HG03378 (cell line): Measurements from ENCODE around the gene FBXW4.
"Not testable (repeated sequence)": the region's sequence is repeated elsewhere in the genome, so short reads cannot be mapped to it uniquely, and the experiment has no call there.

Experiments used
- ATAC-seq: cut with Tn5 transposase; IDR thresholded peaks from one replicate; pipeline ENCODE4 v1.9.1; 2021; ENCODE audit warnings: mild to moderate bottlenecking, moderate library complexity; ENCODE audit not compliant: unreplicated experiment

FBXW4 gene

GRCh38 chr10:101618871-101619270, 76.1 kb downstream of the FBXW4 start:
- no peak for ATAC-seq

DNA sequence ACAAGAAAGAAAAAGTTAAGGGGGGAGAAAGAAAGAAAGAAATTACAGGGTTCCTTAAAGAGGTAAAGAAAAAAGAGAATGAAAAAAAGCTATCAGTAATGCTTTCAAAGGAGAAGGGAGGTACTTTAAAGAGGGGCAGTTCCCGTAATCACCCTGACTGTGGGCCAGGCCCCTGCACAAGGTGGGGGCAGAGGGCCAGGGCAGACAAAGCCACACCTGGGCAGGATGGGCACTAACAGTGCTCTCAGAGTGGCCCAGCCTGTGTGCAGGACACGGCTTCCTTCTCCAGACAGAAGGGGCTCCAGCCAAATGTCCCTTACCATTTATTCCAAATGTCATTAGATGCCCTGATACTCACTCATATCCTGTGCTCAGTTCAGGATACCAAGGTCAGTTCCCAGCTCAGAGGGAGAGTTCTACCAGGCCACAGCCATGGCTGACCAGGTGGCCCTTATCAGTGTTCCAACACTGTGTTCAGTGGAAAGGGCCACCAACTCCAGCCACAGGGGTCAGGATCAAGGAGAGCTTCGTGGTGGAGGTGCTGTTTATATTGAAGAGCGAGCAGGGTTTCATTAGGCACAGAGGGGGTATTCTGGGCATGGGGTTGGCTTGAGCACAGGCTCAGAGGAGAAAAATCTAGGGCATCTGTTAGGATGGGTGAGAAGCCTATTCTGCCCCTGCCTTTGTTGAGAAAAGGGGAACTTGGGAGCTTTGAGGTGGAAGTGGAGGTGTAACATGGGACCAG, 77.0 kb downstream of the FBXW4 start:
- ATAC-seq: no peak

DNA sequence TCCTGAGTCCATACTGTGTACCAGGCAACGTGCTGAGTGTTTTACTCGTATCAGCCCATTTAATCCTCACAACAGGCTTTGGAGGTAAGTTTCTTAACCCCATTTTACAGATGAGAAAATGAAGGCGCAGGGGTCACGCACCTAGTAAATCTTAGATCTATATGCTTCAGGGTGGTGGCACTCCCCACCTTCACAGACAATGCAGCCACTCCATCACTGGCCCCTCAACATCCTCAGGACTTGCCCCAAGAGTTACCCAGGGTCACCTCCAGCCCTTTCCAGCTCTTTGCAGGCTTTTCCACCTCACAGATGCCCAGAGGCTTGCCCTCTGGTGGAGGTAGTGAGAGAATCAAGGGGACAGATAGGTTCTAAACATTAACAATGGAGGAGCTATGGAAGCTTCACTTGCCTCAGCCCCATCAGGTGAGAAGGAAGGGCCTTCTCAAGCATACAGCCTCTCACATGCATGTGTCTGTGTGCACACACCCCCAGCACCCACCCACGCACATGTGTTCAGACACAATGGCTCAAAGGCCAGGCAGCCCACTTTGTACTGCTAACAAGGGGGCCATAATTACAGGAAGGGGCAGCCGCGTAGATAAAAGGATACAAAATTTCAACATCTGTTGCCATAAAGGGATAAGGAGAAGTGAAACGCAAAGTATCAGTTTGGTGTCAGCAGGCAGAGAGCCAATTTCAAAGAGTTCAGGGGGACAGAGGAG, 77.7 kb downstream of the FBXW4 start:
- ATAC-seq: no peak

- ATAC-seq: no peak
These were observed 78.4 kb downstream of the FBXW4 start for GRCh38 chr10:101616415-101617101.

DNA sequence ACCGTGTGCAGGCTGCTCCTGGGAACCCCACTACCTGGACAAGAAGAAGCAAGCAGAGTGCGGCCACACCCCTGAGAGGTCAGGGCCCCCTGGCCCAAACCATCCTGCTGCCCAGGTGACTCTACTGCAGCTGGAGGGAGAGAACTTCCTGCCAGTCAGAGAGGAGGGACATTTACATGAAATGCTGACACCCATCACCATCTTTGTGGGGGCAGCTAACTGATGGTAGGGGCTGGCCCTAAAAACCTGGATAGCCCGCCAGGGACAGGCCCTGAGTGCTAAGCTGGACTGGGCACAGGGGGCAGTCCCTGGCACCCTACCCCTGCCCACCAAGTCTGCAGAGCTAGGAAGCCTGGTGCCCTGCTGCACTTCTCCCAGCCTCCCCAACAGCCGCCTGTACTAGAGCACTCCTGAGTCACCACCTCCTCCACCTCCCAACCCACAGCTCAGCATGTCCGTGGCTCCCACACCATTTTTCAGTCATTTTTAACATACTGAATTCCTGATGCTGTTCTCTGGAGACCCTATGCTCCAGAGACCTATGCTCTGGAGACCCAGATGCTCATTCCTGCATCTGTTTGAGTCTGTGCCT, 79.3 kb downstream of the FBXW4 start:
- no peak for ATAC-seq

- no peak for ATAC-seq
These were observed 80.1 kb downstream of the FBXW4 start for GRCh38 chr10:101614663-101615524.

DNA sequence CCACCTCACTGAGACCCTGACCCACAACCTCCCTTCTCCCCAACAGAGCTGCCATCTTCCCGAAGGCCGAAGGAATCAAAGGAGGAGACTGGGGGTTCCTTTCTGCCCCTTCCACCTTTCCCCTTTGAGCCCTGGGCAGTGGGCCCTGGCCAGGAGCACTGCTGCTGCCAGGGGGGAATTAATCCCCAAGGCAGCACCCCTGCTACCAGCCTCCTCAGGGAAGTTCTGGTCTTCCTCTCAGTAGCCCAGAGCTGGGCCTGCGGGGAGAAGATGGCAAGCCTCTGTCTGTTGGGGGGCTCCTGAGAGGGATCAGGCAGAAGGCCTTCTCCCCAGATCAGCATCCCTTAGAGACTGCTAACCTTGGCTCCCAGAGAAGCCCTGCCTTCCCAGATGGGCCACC, 81.3 kb downstream of the FBXW4 start:
- ATAC-seq: no peak

DNA sequence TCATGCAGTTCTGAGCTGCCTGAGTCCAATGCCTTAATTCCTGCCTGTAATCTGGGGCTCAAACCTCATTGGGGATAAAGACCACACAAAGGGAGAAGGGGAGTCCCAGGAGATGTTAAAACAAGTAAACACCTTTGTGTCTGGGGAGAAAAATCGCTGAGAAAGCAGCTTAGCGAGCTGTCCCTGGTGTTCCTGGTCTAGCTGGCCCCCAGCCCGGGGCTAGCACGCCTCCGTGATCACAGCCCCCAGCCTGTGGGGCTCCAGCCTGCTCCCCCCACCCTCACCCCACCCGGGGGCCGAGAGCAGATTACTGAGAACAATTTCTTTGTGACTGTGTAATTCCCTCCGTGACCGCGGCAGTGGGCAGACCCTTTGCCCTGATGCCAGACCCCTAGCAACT, 82.1 kb downstream of the FBXW4 start:
- no peak for ATAC-seq

DNA sequence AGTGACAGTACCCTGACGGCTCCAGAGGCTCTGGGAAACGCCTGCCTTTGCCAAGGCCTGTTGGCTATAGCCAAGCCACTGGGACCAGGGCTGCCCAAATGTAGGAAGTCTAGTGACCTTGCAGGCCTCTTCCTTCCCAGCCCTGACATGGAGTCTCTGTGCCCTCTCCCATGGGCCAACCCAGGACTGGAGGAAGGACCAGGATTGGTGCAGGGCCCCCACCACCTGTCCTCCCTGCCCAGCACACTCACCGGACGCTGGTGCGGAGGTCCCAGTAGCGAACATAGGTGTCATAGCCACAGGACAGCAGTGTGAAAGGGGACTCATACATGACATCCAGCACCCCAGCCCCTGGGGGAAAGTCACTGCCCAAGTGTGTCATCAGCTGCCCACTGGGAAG, 82.9 kb downstream of the FBXW4 start:
- no peak for ATAC-seq

GRCh38 chr10:101611096-101611905, 83.7 kb downstream of the FBXW4 start:
- no peak for ATAC-seq

GRCh38 chr10:101609481-101609880, 85.5 kb downstream of the FBXW4 start:
- ATAC-seq: no peak

GRCh38 chr10:101607124-101607523, 87.8 kb downstream of the FBXW4 start:
- no peak for ATAC-seq

- peak; percentile 63 for ATAC-seq
These were observed 92.1 kb downstream of the FBXW4 start for GRCh38 chr10:101602761-101603398.

DNA sequence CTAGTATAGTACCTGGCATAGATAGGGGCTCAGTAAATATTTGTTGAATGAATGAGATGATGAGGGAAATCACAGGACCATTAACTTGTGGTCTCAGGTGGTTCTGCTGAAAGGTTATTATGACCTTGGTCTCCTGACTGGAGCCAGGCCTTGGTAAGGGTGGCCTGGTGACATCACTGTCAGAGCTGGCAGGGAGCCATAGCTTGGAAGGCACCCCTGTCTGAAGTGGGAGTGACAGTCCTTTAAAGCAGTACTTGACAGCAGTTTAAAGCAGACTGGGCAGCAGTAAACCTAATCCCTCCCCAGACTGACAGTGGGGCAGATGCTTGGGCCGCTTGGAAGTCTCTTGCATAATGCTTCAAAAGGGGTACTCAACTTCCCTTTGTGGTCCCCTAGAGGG, 93.4 kb downstream of the FBXW4 start:
- ATAC-seq: no peak

DNA sequence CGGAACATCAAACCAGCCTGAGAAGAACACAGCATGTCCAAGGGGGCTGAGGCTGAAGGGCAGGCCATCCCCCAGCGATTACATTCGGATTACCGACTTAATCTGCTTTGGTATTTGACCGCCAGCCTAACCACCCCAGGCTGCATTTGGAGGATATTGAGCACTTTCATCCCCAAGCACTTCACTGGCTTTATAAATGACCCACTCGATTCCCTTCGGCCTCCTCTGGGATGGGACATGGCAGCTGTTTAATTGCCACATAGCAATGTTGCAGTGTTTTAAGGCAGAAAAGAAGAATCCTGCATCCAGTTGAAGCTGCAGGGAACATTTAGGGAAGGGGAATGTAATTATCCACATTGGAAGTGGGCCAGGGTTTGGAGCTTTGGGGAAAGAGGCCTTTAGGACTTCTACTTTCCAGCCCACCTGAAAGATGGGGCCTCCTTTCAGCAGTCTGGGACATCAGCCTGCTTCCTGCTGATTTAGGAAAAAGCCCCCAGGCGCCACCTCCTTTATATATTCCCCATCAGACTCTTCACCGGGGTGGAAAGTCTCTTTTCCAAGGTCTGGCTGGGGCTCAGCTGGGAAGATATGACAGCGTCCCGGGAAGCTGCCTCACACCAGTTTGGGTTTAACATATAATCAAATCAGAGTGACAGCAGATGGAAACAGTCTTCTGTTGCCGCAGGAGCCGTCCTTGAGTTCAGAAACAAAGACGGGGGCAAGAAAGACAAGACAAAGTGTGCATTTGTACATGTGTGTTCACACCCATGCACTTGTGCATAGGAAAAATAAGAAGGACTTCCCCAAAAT, 97.7 kb downstream of the FBXW4 start:
- ATAC-seq: no peak

- ATAC-seq: no peak
These were observed 99.2 kb downstream of the FBXW4 start for GRCh38 chr10:101595591-101596433.

GRCh38 chr10:101593331-101593730, 101.6 kb downstream of the FBXW4 start:
- not testable (repeated sequence) for ATAC-seq

GRCh38 chr10:101588879-101589278, 106.1 kb downstream of the FBXW4 start:
- ATAC-seq: no peak
